ENCODE measurements around the gene CORO7.

- TF ChIP-seq CTCF (IDR thresholded peaks at IDR 0.05) (no peak), POLR2A (IDR thresholded peaks at IDR 0.05) (no peak)
These were observed 83.6 kb downstream of the CORO7 start for GRCh38 chr16:4332623-4333307.
